H1 (cell line): ENCODE results near the gene ATG9B. TPM values are rescaled to one million over a fixed set of nuclear protein-coding genes. Genes with fewer than 3 reads are reported as not detected.

Experiments used
- CTCF ChIA-PET: fragments of 300-600 bp; sonication (Branson Sonifier 250); formaldehyde crosslinking; loops from one replicate; lab custom pipeline; 2021; ENCODE audit not compliant: partially characterized antibody; lab: Charles Lee
- POLR2A ChIA-PET: fragments of 300-600 bp; sonication (Branson Sonifier 250); formaldehyde crosslinking; loops from one replicate; lab custom pipeline; 2021; ENCODE audit warnings: inconsistent platforms; ENCODE audit not compliant: partially characterized antibody; lab: Charles Lee
- DNase-seq, 2 experiments: peaks; one replicate each; pipeline versions ENCODE4 v3.0.0 to v3.0.0-alpha.2; 2010 to 2022; ENCODE audit warnings: low spot score in 2 of 2, low read depth in 1 of 2, mixed read lengths in 1 of 2
- FAIRE-seq: peaks from 2 replicates; lab custom pipeline; 2011; peaks lifted over from hg19 to GRCh38; lab: Jason Lieb, UNC
- H2AFZ ChIP-seq: 2 replicates; pipeline ENCODE4 v1.8.1; 2012; ENCODE audit warnings: low read length, inconsistent platforms
- H2AK5ac ChIP-seq: 2 replicates; pipeline ENCODE4 v1.6.1; 2013; ENCODE audit warnings: low read depth, low read length
- H2BK120ac ChIP-seq: replicated peaks from 2 replicates; pipeline ENCODE3; 2013; ENCODE audit warnings: low read depth, low read length, inconsistent platforms
- H2BK12ac ChIP-seq: 2 replicates; pipeline ENCODE4 v1.6.1; 2013; ENCODE audit warnings: low read depth, low read length
- H2BK15ac ChIP-seq: 2 replicates; pipeline ENCODE4 v1.6.1; 2013; ENCODE audit warnings: low read length
- H2BK20ac ChIP-seq: 2 replicates; pipeline ENCODE4 v1.6.1; 2013; ENCODE audit warnings: low read length
- H2BK5ac ChIP-seq: 2 replicates; pipeline ENCODE4 v1.6.1; 2013; ENCODE audit warnings: low read depth, low read length
- H3K14ac ChIP-seq: 2 replicates; pipeline ENCODE4 v1.6.1; 2013; ENCODE audit warnings: inconsistent platforms; ENCODE audit not compliant: insufficient read length
- H3K18ac ChIP-seq: 2 replicates; pipeline ENCODE4 v1.6.1; 2013; ENCODE audit warnings: low read length; ENCODE audit errors: extremely low read depth
- H3K23ac ChIP-seq: 2 replicates; pipeline ENCODE4 v1.6.1; 2013; ENCODE audit warnings: inconsistent platforms; ENCODE audit not compliant: insufficient read length
- H3K23me2 ChIP-seq: 2 replicates; pipeline ENCODE4 v1.6.1; 2013; ENCODE audit warnings: low read depth, low read length
- H3K27ac ChIP-seq: 2 replicates; pipeline ENCODE4 v1.6.1; 2011; ENCODE audit warnings: low read depth, low read length, inconsistent platforms
- H3K27me3 ChIP-seq, 4 experiments: replicated peaks in 1 of 4; 1 replicate in 1 of 4; 2 replicates in 3 of 4; pipeline versions ENCODE4 v1.6.1 to v1.8.1; 2011 to 2013; ENCODE audit warnings: low read length in 3 of 4, mild to moderate bottlenecking in 3 of 4, inconsistent platforms in 2 of 4, mixed read lengths in 2 of 4, moderate library complexity in 1 of 4; ENCODE audit not compliant: control insufficient read depth in 3 of 4, insufficient read depth in 3 of 4; ENCODE audit errors: extremely low read depth in 1 of 4
- H3K36me3 ChIP-seq, 4 experiments: 2 replicates each; pipeline versions ENCODE4 v1.6.1 to v1.8.1; 2011 to 2013; ENCODE audit warnings: mild to moderate bottlenecking in 4 of 4, low read length in 3 of 4, moderate library complexity in 2 of 4, control low read depth in 1 of 4, inconsistent platforms in 1 of 4; ENCODE audit not compliant: insufficient read depth in 4 of 4, control insufficient read depth in 2 of 4
- H3K4ac ChIP-seq: replicated peaks from 2 replicates; pipeline ENCODE3; 2013; ENCODE audit warnings: low read length, low read depth, mixed read lengths, inconsistent platforms; ENCODE audit not compliant: insufficient read length
- H3K4me1 ChIP-seq, 4 experiments: replicated peaks in 1 of 4; 1 replicate in 1 of 4; 2 replicates in 3 of 4; pipeline versions ENCODE4 v1.6.1 to v1.8.1; 2011 to 2013; ENCODE audit warnings: low read length in 3 of 4, inconsistent platforms in 2 of 4, mixed read lengths in 1 of 4; ENCODE audit not compliant: insufficient read depth in 4 of 4, control insufficient read depth in 3 of 4
- H3K4me2 ChIP-seq, 2 experiments: 2 replicates each; pipeline versions ENCODE4 v1.6.1 to v1.8.1; 2011 to 2013; ENCODE audit warnings: low read depth in 2 of 2, low read length in 2 of 2, control low read depth in 1 of 2, inconsistent platforms in 1 of 2, mild to moderate bottlenecking in 1 of 2; ENCODE audit not compliant: insufficient read depth in 1 of 2
- H3K4me3 ChIP-seq, 4 experiments: fragments of 200-600, 300-600 bp in 1 of 4; sonication (generic), shearing (Covaris generic), sonication (Bioruptor Twin) in 1 of 4; 2 replicates each; pipeline versions ENCODE4 v1.5.1 to v1.8.1; 2011 to 2016; ENCODE audit warnings: low read length in 4 of 4, low read depth in 3 of 4, control low read depth in 2 of 4, inconsistent platforms in 2 of 4, mild to moderate bottlenecking in 2 of 4, mixed read lengths in 1 of 4, moderate library complexity in 1 of 4; ENCODE audit not compliant: insufficient read depth in 2 of 4; ENCODE audit errors: extremely low read depth in 1 of 4
- H3K56ac ChIP-seq: replicated peaks from 2 replicates; pipeline ENCODE3; 2013; ENCODE audit warnings: low read depth, mild to moderate bottlenecking, mixed read lengths, low read length, inconsistent platforms; ENCODE audit not compliant: insufficient read length
- H3K79me1 ChIP-seq: 2 replicates; pipeline ENCODE4 v1.6.1; 2013; ENCODE audit warnings: low read depth, low read length, control low read depth
- H3K79me2 ChIP-seq, 2 experiments: 2 replicates each; pipeline versions ENCODE4 v1.6.1 to v1.8.1; 2012 to 2013; ENCODE audit warnings: low read length in 2 of 2, mild to moderate bottlenecking in 2 of 2, inconsistent platforms in 1 of 2; ENCODE audit not compliant: insufficient read depth in 2 of 2, control insufficient read depth in 1 of 2
- H3K9ac ChIP-seq, 4 experiments: replicated peaks in 1 of 4; 1 replicate in 1 of 4; 2 replicates in 3 of 4; pipeline versions ENCODE4 v1.6.1 to v1.8.1; 2011 to 2013; ENCODE audit warnings: low read depth in 3 of 4, low read length in 3 of 4, control low read depth in 2 of 4, mild to moderate bottlenecking in 2 of 4, moderate library complexity in 2 of 4, inconsistent platforms in 1 of 4; ENCODE audit errors: extremely low read depth in 1 of 4
- H3K9me3 ChIP-seq, 2 experiments: 2 replicates each; pipeline versions ENCODE4 v1.6.1 to v1.8.1; 2012 to 2013; ENCODE audit warnings: mild to moderate bottlenecking in 2 of 2, moderate library complexity in 2 of 2, control low read depth in 1 of 2, inconsistent platforms in 1 of 2, low read depth in 1 of 2, low read length in 1 of 2, mixed read lengths in 1 of 2; ENCODE audit not compliant: insufficient read depth in 2 of 2
- H4K20me1 ChIP-seq, 2 experiments: replicated peaks in 1 of 2; 2 replicates each; pipeline versions ENCODE3 to v1.8.1; 2011 to 2013; ENCODE audit warnings: inconsistent platforms in 2 of 2, low read length in 2 of 2, mild to moderate bottlenecking in 1 of 2; ENCODE audit not compliant: insufficient read depth in 2 of 2, control insufficient read depth in 1 of 2
- H4K5ac ChIP-seq: 2 replicates; pipeline ENCODE4 v1.6.1; 2013; ENCODE audit warnings: low read length, low read depth, mixed read lengths, inconsistent platforms; ENCODE audit not compliant: insufficient read length
- H4K8ac ChIP-seq: 2 replicates; pipeline ENCODE4 v1.8.0; 2013; ENCODE audit warnings: mild to moderate bottlenecking, moderate library complexity, low read length, inconsistent platforms; ENCODE audit not compliant: insufficient read depth; ENCODE audit errors: extremely low read depth
- H4K91ac ChIP-seq: replicated peaks from 2 replicates; pipeline ENCODE3; 2013; ENCODE audit warnings: low read length, mixed read lengths, inconsistent platforms; ENCODE audit not compliant: insufficient read length
- KDM1A ChIP-seq: fragments of 200-600, 300-600 bp; sonication (generic); IDR thresholded peaks from 2 replicates; pipeline ENCODE4 v1.7.1; 2016; ENCODE audit warnings: mild to moderate bottlenecking, low read length, borderline replicate concordance
- SP2 ChIP-seq: IDR thresholded peaks from 2 replicates; pipeline ENCODE4 v1.6.1; 2012; ENCODE audit warnings: mild to moderate bottlenecking, low read length, inconsistent platforms
- WGBS, 2 experiments: shearing (Covaris generic) in 1 of 2; methylation state at CpG; one replicate each; pipeline versions ENCODE4 v1.1.6 to v1.1.7; 2013 to 2015; ENCODE audit warnings: low lambda C conversion rate in 2 of 2, mixed read lengths in 2 of 2, inconsistent platforms in 1 of 2, low coverage in 1 of 2, missing lambda C conversion rate in 1 of 2; ENCODE audit not compliant: insufficient replicate concordance in 2 of 2, insufficient coverage in 1 of 2, insufficient read length in 1 of 2; ENCODE audit errors: extremely low coverage in 1 of 2, missing lambda C conversion rate in 1 of 2; 5-methylcytosine and 5-hydroxymethylcytosine counted together
- polyA plus RNA-seq, 7 experiments: library from polyadenylated mRNA; depleted of rRNA in 3 of 7; stranded (reverse) in 5 of 7; unstranded in 2 of 7; fragments of >200 nt in 5 of 7; fragments of 200-250 nt in 2 of 7; gene quantifications; 1 replicate in 5 of 7; 2 replicates in 1 of 7; 4 replicates in 1 of 7; pipeline versions ENCODE4 v1.2.1 to v1.2.3, GENCODE V29; 2011 to 2013; ENCODE audit warnings: missing spikeins in 2 of 7, mixed read lengths in 2 of 7
- total RNA-seq: library from RNA; stranded (reverse); fragmentation: NEBNext Ultra II Directional; extraction: Animal tissue kit (Norgen Biotek cat#: 25700); gene quantifications from 2 replicates; pipeline ENCODE4 v1.2.1, GENCODE V29; 2021

ATG9B gene
- total and polyA plus RNA-seq, 2 of the 8 experiments (the other 6 are each of a cell fraction or from before 2014, with no cell fraction given) = 1.4 to 2.3 TPM

GRCh38 chr7:151045262-151045661 is 21.0 kb upstream of the ATG9B start:
- FAIRE-seq = no peak
- Histone ChIP-seq H3K36me3 (no peaks in the 10 kb centered on the region), H3K4me3 (no peak overlapping the region), H3K79me1 (no peaks in the 10 kb centered on the region), H3K23me2 (no peaks in the 10 kb centered on the region), H3K4me1 (no peaks in the 10 kb centered on the region), H3K18ac (no peak overlapping the region), H3K56ac (no peak overlapping the region), H4K5ac (no peak overlapping the region), H3K9me3 (no peaks in the 10 kb centered on the region), H3K27me3 (peaks cover under 1 to 19% (median 10%) of the 10 kb centered on the region in 4 experiments), H3K4me2 (no peak overlapping the region), H2BK5ac (no peak overlapping the region), H2BK120ac (no peak overlapping the region), H2BK12ac (no peak overlapping the region), H2BK15ac (no peak overlapping the region), H3K23ac (no peak overlapping the region), H2AFZ (no peak overlapping the region), H4K91ac (no peak overlapping the region), H3K14ac (no peak overlapping the region), H4K8ac (no peak overlapping the region), H2AK5ac (no peak overlapping the region), H4K20me1 (peaks cover 2 to 8% of the 10 kb centered on the region in 2 experiments), H3K79me2 (no peaks in the 10 kb centered on the region), H2BK20ac (no peak overlapping the region), H3K4ac (no peak overlapping the region), H3K9ac (no peak overlapping the region), H3K27ac (no peak overlapping the region)
- WGBS, 2 experiments = 87% methylated on average over 7 of the region's 11 CpGs; no CpG with 5 or more reads in 1 of the 2 experiments
- ChIA-PET POLR2A (interaction anchor here (0.9 to 1.0 kb wide), 2 partner anchors 9 to 42 kb away, joined by 3 read pairs; no protein-coding TSS in a partner anchor), CTCF (interaction anchor here (1.1 to 3.5 kb wide), 5 partner anchors 12 to 35 kb away, joined by 3 to 20 read pairs (median 8); partner anchors contain the start of gene CDK5)
- no peak for DNase-seq
- TF ChIP-seq SP2 (no peak), KDM1A (no peak)
